GM13976 (cell line): ENCODE results near the gene HOXA10.

ENCODE experiments used
- DNase-seq: peaks from one replicate; pipeline ENCODE4 v3.0.0; 2012; ENCODE audit warnings: low spot score
- CTCF ChIP-seq: IDR thresholded peaks from 2 replicates; pipeline ENCODE4 v1.5.1; 2012; ENCODE audit warnings: borderline replicate concordance, mild to moderate bottlenecking; ENCODE audit not compliant: insufficient read depth; ENCODE audit errors: extremely low read depth, missing control alignments, control extremely low read depth
- in situ Hi-C: fragments of 300-500 bp; cut with MboI; formaldehyde crosslinking; loops from one replicate; pipeline ENCODE4 v1.12.0; 2022; ENCODE audit warnings: low sequenced_read_pairs, mixed read lengths, inconsistent platforms; ENCODE audit not compliant: unreplicated experiment

Gene HOXA10

GRCh38 chr7:27137640-27138315, 36.3 kb downstream of the HOXA10 start:
- DNase-seq: no peak
- in situ Hi-C loops: no loop called here
- TF ChIP-seq CTCF: no peak

- DNase-seq: no peak
- TF ChIP-seq CTCF: no peak
- in situ Hi-C loops: no loop called here
Measured at GRCh38 chr7:27134392-27134791, 39.7 kb downstream of the HOXA10 start.

GRCh38 chr7:27133409-27134231, 40.5 kb downstream of the HOXA10 start:
- TF ChIP-seq CTCF: no peak
- no peak for DNase-seq
- in situ Hi-C loops: no loop called here

GRCh38 chr7:27132978-27133377, 41.1 kb downstream of the HOXA10 start:
- no peak for TF ChIP-seq CTCF
- no peak for DNase-seq
- in situ Hi-C loops: no loop called here

- DNase-seq: no peak
- TF ChIP-seq CTCF: no peak
- in situ Hi-C loops: no loop called here
Measured at GRCh38 chr7:27132214-27132613, 41.9 kb downstream of the HOXA10 start.

- in situ Hi-C loops: no loop called here
- TF ChIP-seq CTCF: no peak
- no peak for DNase-seq
Measured at GRCh38 chr7:27131390-27131819, 42.7 kb downstream of the HOXA10 start.
